Smooth muscle cell (in vitro differentiated cells): ENCODE results near the gene DCLK2. TPM values are rescaled to one million over a fixed set of nuclear protein-coding genes. Genes with fewer than 3 reads are reported as not detected.
A peak's percentile ranks its signal among the peaks of the same experiment; 100 is the strongest.

Source experiments
- DNase-seq: peaks from one replicate; lab custom pipeline; 2025; ENCODE audit not compliant: unreplicated experiment; lab: John Stamatoyannopoulos, UW
- H2AFZ ChIP-seq: fragments of 200-600 bp; sonication (generic); 2 replicates; pipeline ENCODE4 v1.6.0; 2016; ENCODE audit warnings: antibody characterized with exemption, low read depth, mild to moderate bottlenecking
- H3F3A ChIP-seq: fragments of 200-600 bp; sonication (generic); 2 replicates; pipeline ENCODE4 v1.6.0; 2017; ENCODE audit warnings: antibody characterized with exemption, low read depth
- H3K27ac ChIP-seq: fragments of 200-600 bp; sonication (generic); 2 replicates; pipeline ENCODE4 v1.5.1; 2016; ENCODE audit warnings: low read depth, mild to moderate bottlenecking
- H3K27me3 ChIP-seq: fragments of 200-600 bp; sonication (generic); 2 replicates; pipeline ENCODE4 v1.6.1; 2016; ENCODE audit warnings: low read depth, mild to moderate bottlenecking
- H3K36me3 ChIP-seq: fragments of 200-600 bp; sonication (generic); 2 replicates; pipeline ENCODE4 v1.5.1; 2016; ENCODE audit warnings: low read depth
- H3K4me1 ChIP-seq: fragments of 200-600 bp; sonication (generic); 2 replicates; pipeline ENCODE4 v1.5.1; 2016; ENCODE audit warnings: low read depth
- H3K4me2 ChIP-seq: fragments of 200-600 bp; sonication (generic); 2 replicates; pipeline ENCODE4 v1.6.0; 2016; ENCODE audit warnings: mild to moderate bottlenecking
- H3K4me3 ChIP-seq: fragments of 200-600 bp; sonication (generic); 2 replicates; pipeline ENCODE4 v1.5.1; 2016; ENCODE audit warnings: mild to moderate bottlenecking
- H3K79me2 ChIP-seq: fragments of 200-600 bp; sonication (generic); 2 replicates; pipeline ENCODE4 v1.6.0; 2016; ENCODE audit warnings: low read depth, mild to moderate bottlenecking
- H3K9ac ChIP-seq: fragments of 200-600 bp; sonication (generic); 2 replicates; pipeline ENCODE4 v1.6.0; 2016; ENCODE audit warnings: low read depth
- H3K9me3 ChIP-seq: fragments of 200-600 bp; sonication (generic); replicated peaks from 2 replicates; pipeline ENCODE4 v1.5.1; 2016; ENCODE audit warnings: low read depth
- H4K20me1 ChIP-seq: fragments of 200-600 bp; sonication (generic); 2 replicates; pipeline ENCODE4 v1.6.0; 2016; ENCODE audit warnings: low read depth
- CTCF ChIP-seq: fragments of 200-600 bp; sonication (generic); IDR thresholded peaks from 2 replicates; pipeline ENCODE4 v1.5.1; 2017; ENCODE audit warnings: borderline replicate concordance, mild to moderate bottlenecking, antibody characterized with exemption; ENCODE audit not compliant: insufficient read depth, poor library complexity, severe bottlenecking
- WGBS: methylation state at CpG from one replicate; pipeline ENCODE4 v1.1.7; 2016; ENCODE audit warnings: low lambda C conversion rate; 5-methylcytosine and 5-hydroxymethylcytosine counted together
- polyA plus RNA-seq: library from polyadenylated mRNA; unstranded; fragments of >200 nt; fragmentation: Nextera tagmentation; extraction: Ambion mirVana; gene quantifications from 2 replicates; pipeline ENCODE4 v1.2.1, GENCODE V29; 2016
- total RNA-seq: library from RNA; depleted of rRNA; stranded (reverse); fragments of >200 nt; gene quantifications from 2 replicates; pipeline ENCODE4 v1.2.3, GENCODE V29; 2014

Gene DCLK2
- total and polyA plus RNA-seq, 2 experiments from 2014 or later = 1.3 to 4.8 TPM

DNA sequence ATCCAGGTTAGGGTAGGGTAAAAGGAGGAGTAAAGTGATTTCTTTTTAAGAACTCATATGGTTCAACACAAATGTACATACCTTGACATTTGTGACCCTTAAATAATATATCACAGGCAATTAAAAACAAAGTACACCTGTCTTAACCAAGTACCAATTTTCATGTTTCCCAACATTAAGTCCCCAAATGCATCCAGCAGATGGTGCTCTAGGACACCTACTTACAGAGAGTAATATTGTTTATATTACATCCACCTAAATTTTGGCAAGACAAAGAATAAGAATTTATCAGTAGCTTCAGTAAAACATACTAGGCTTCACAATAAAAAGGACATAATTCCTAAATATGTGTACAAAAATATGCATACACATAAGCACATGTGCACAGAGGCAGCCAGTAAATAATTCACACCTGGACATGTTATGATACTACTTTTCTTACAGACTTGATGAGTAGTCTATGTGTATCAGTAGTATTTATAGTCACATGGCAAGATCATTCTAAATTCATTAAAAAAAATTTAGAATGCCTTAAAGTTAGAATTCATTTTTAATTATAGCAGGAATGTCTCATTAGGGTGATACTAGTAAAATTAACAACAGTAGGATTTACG is 219.7 kb downstream of the DCLK2 start:
- Histone ChIP-seq H3K4me1 (peaks cover 37% of the 10 kb centered on the region), H3K4me3 (no peak overlapping the region), H3F3A (no peaks in the 10 kb centered on the region), H3K9ac (no peak overlapping the region), H3K9me3 (no peaks in the 10 kb centered on the region), H3K36me3 (no peaks in the 10 kb centered on the region), H2AFZ (no peak overlapping the region), H3K4me2 (no peak overlapping the region), H3K27ac (no peak overlapping the region), H3K79me2 (no peaks in the 10 kb centered on the region), H3K27me3 (no peaks in the 10 kb centered on the region), H4K20me1 (no peaks in the 10 kb centered on the region)
- peak; percentile 74 for TF ChIP-seq CTCF
- DNase-seq = no peak
- whole genome bisulfite sequencing = 88% methylated on average over 1 of the region's 1 CpG

DNA sequence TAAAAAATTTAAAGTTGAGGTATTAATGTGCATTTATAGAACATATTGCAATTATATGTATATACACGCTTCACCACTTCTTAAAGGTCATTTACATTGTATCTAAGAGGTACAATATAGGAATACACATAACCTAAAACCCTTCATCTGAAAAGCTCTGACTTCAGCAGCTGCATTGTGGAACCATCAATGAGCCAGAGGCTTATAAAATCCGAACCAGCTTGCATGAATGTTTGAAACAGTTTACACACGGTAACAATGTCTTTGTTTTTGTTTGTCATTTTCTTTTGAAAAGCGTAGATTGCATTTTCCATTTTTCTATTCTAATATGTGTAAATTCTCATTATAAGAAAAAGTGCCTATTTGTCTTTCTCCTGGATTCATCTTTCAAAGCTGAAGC is 221.6 kb downstream of the DCLK2 start:
- Histone ChIP-seq H3K9ac (no peak overlapping the region), H2AFZ (no peak overlapping the region), H3K4me1 (peaks cover 38% of the 10 kb centered on the region), H3K27me3 (no peaks in the 10 kb centered on the region), H3K27ac (no peak overlapping the region), H3K9me3 (no peaks in the 10 kb centered on the region), H3K4me2 (no peak overlapping the region), H3F3A (no peaks in the 10 kb centered on the region), H3K4me3 (no peak overlapping the region), H3K36me3 (no peaks in the 10 kb centered on the region), H3K79me2 (no peaks in the 10 kb centered on the region), H4K20me1 (no peaks in the 10 kb centered on the region)
- WGBS = 84% methylated on average over 4 of the region's 4 CpGs
- DNase-seq = no peak
- no peak for TF ChIP-seq CTCF

GRCh38 chr4:150302553-150302952 is 224.3 kb downstream of the DCLK2 start:
- peak overlapping the region; percentile 72 for H3K27ac ChIP-seq

More at GRCh38 chr4:150302553-150302952, 224.3 kb downstream of the DCLK2 start:
- no peak overlapping the region for H2AFZ ChIP-seq
- no peaks in the 10 kb centered on the region for H4K20me1 ChIP-seq
- no peak for TF ChIP-seq CTCF
- no peaks in the 10 kb centered on the region for H3K36me3 ChIP-seq
- peaks cover 38% of the 10 kb centered on the region for H3K4me1 ChIP-seq
- no peak overlapping the region for H3K9ac ChIP-seq
- no peaks in the 10 kb centered on the region for H3K27me3 ChIP-seq
- H3K4me2 ChIP-seq = peak overlapping the region; percentile 54
- no peaks in the 10 kb centered on the region for H3F3A ChIP-seq
- H3K9me3 ChIP-seq = no peaks in the 10 kb centered on the region
- H3K4me3 ChIP-seq = no peak overlapping the region
- no peaks in the 10 kb centered on the region for H3K79me2 ChIP-seq
- DNase-seq = no peak
- WGBS = 30% methylated on average over 4 of the region's 4 CpGs
